Loucy (cell line): ENCODE results near the gene ACER3.

Source experiments
- H2AFZ ChIP-seq: fragments of 200-600 bp; sonication (generic); 2 replicates; pipeline ENCODE4 v1.6.0; 2016; ENCODE audit warnings: antibody characterized with exemption, mild to moderate bottlenecking, low read length, moderate library complexity
- H3F3A ChIP-seq: fragments of 200-600 bp; 2 replicates; pipeline ENCODE4 v1.6.0; 2016; ENCODE audit warnings: antibody characterized with exemption, low read depth, mild to moderate bottlenecking
- H3K27me3 ChIP-seq: fragments of 200-600 bp; sonication (generic); 2 replicates; pipeline ENCODE4 v1.6.1; 2014; ENCODE audit warnings: low read length, mild to moderate bottlenecking; ENCODE audit not compliant: insufficient read depth, poor library complexity, severe bottlenecking
- H3K36me3 ChIP-seq: fragments of 200-600 bp; sonication (generic); 2 replicates; pipeline ENCODE4 v1.6.1; 2016; ENCODE audit warnings: low read length; ENCODE audit not compliant: insufficient read depth
- H3K4me1 ChIP-seq: fragments of 200-600 bp; sonication (generic); 2 replicates; pipeline ENCODE4 v1.5.1; 2014; ENCODE audit warnings: low read length, mild to moderate bottlenecking; ENCODE audit not compliant: insufficient read depth, poor library complexity, severe bottlenecking
- H3K4me2 ChIP-seq: fragments of 200-600 bp; sonication (generic); 2 replicates; pipeline ENCODE4 v1.6.0; 2014; ENCODE audit warnings: antibody characterized with exemption, low read length, low read depth, mild to moderate bottlenecking; ENCODE audit not compliant: poor library complexity, severe bottlenecking
- H3K4me3 ChIP-seq: fragments of 200-600 bp; sonication (generic); 2 replicates; pipeline ENCODE4 v1.5.1; 2014; ENCODE audit warnings: low read length, mild to moderate bottlenecking, mixed read lengths; ENCODE audit not compliant: poor library complexity, severe bottlenecking
- H3K79me2 ChIP-seq: fragments of 200-600 bp; sonication (generic); 2 replicates; pipeline ENCODE4 v1.6.1; 2014; ENCODE audit warnings: low read length; ENCODE audit not compliant: insufficient read depth
- H3K9ac ChIP-seq: fragments of 200-600 bp; sonication (generic); 2 replicates; pipeline ENCODE4 v1.6.0; 2014; ENCODE audit warnings: mild to moderate bottlenecking, low read depth, low read length, moderate library complexity; ENCODE audit not compliant: poor library complexity, severe bottlenecking
- H3K9me2 ChIP-seq: fragments of 200-600 bp; sonication (generic); replicated peaks from 2 replicates; pipeline ENCODE4 v1.6.1; 2016; ENCODE audit warnings: low read depth, low read length, mixed read lengths
- H3K9me3 ChIP-seq: fragments of 200-600 bp; sonication (generic); 2 replicates; pipeline ENCODE4 v1.6.1; 2014; ENCODE audit warnings: mild to moderate bottlenecking, antibody characterized with exemption, low read length, low read depth; ENCODE audit not compliant: insufficient read depth
- H4K20me1 ChIP-seq: fragments of 200-600 bp; sonication (generic); 2 replicates; pipeline ENCODE4 v1.6.0; 2014; ENCODE audit warnings: antibody characterized with exemption, low read length, mild to moderate bottlenecking; ENCODE audit not compliant: insufficient read depth, poor library complexity, severe bottlenecking
- CTCF ChIP-seq: fragments of 200-600 bp; sonication (generic); conservative IDR thresholded peaks from 2 replicates; pipeline ENCODE4 v1.5.1; 2014; ENCODE audit warnings: mild to moderate bottlenecking, antibody characterized with exemption, low read length
- EZH2phosphoT487 ChIP-seq: fragments of 200-600 bp; IDR thresholded peaks from 2 replicates; pipeline ENCODE4 v1.6.1; 2018; ENCODE audit warnings: antibody characterized with exemption, mild to moderate bottlenecking, moderate library complexity, borderline replicate concordance

ACER3 gene

GRCh38 chr11:76919887-76920746, 59.4 kb downstream of the ACER3 start:
- peak overlapping the region; percentile 74 for H3K4me3 ChIP-seq
- H3K9ac ChIP-seq = peak overlapping the region; percentile 51
- no peaks in the 10 kb centered on the region for H3K27me3 ChIP-seq
- H2AFZ ChIP-seq = peak overlapping the region; percentile 97
- H3K4me2 ChIP-seq = peak overlapping the region; percentile 77
- H3K36me3 ChIP-seq = no peaks in the 10 kb centered on the region
- H3K9me3 ChIP-seq = no peaks in the 10 kb centered on the region
- H3K9me2 ChIP-seq = no peaks in the 10 kb centered on the region
- no peaks in the 10 kb centered on the region for H3K79me2 ChIP-seq
- peaks cover 8% of the 10 kb centered on the region for H3K4me1 ChIP-seq
- peaks cover 4% of the 10 kb centered on the region for H4K20me1 ChIP-seq
- H3F3A ChIP-seq = no peaks in the 10 kb centered on the region
- no peak for TF ChIP-seq EZH2phosphoT487
- peak; percentile 99 for TF ChIP-seq CTCF

- no peak overlapping the region for H3K9ac ChIP-seq
- no peak for TF ChIP-seq CTCF
- TF ChIP-seq EZH2phosphoT487 = no peak
- no peaks in the 10 kb centered on the region for H4K20me1 ChIP-seq
- H3K4me1 ChIP-seq = no peaks in the 10 kb centered on the region
- no peaks in the 10 kb centered on the region for H3K36me3 ChIP-seq
- H3K27me3 ChIP-seq = no peaks in the 10 kb centered on the region
- H3K9me3 ChIP-seq = no peaks in the 10 kb centered on the region
- no peak overlapping the region for H2AFZ ChIP-seq
- no peaks in the 10 kb centered on the region for H3F3A ChIP-seq
- H3K79me2 ChIP-seq = no peaks in the 10 kb centered on the region
- no peak overlapping the region for H3K4me3 ChIP-seq
- H3K4me2 ChIP-seq = no peak overlapping the region
- no peaks in the 10 kb centered on the region for H3K9me2 ChIP-seq
These were observed 66.4 kb downstream of the ACER3 start for GRCh38 chr11:76927160-76927559.

- Histone ChIP-seq H4K20me1 (no peaks in the 10 kb centered on the region), H3K4me2 (no peak overlapping the region), H3F3A (no peaks in the 10 kb centered on the region), H3K9me2 (no peaks in the 10 kb centered on the region), H3K9ac (no peak overlapping the region), H3K4me3 (no peak overlapping the region), H3K36me3 (peaks cover 4% of the 10 kb centered on the region; the same call in 1 of the 2 replicates), H3K9me3 (peaks cover 3% of the 10 kb centered on the region; the same call in 1 of the 2 replicates), H3K79me2 (no peaks in the 10 kb centered on the region), H3K4me1 (no peaks in the 10 kb centered on the region), H3K27me3 (no peaks in the 10 kb centered on the region), H2AFZ (no peak overlapping the region)
- TF ChIP-seq CTCF = no peak
These were observed 74.3 kb downstream of the ACER3 start for GRCh38 chr11:76935042-76935441.
